KMS-11 (cell line): Measurements from ENCODE around the gene CD46.
"Not testable (repeated sequence)": the region's sequence is repeated elsewhere in the genome, so short reads cannot be mapped to it uniquely, and the experiment has no call there.

Experiments used
- H2AFZ ChIP-seq: fragments of 200-600 bp; sonication (generic); 2 replicates; pipeline ENCODE4 v1.6.1; 2016; ENCODE audit warnings: antibody characterized with exemption, mixed run types, low read depth
- H3K27ac ChIP-seq: fragments of 200-600 bp; sonication (generic); 2 replicates; pipeline ENCODE4 v1.6.1; 2016; ENCODE audit warnings: mild to moderate bottlenecking, mixed run types
- H3K27me3 ChIP-seq: fragments of 200-600 bp; sonication (generic); 2 replicates; pipeline ENCODE4 v1.6.1; 2017; ENCODE audit warnings: mild to moderate bottlenecking, low read depth, mixed run types, moderate library complexity; ENCODE audit not compliant: insufficient read depth
- H3K36me3 ChIP-seq: fragments of 200-600 bp; sonication (generic); 2 replicates; pipeline ENCODE4 v1.6.1; 2017; ENCODE audit warnings: mild to moderate bottlenecking, mixed run types; ENCODE audit not compliant: insufficient read depth
- H3K4me1 ChIP-seq: fragments of 200-600 bp; sonication (generic); 2 replicates; pipeline ENCODE4 v1.6.1; 2016; ENCODE audit warnings: mild to moderate bottlenecking, low read depth, mixed run types; ENCODE audit not compliant: poor library complexity, severe bottlenecking
- H3K4me2 ChIP-seq: fragments of 200-600 bp; sonication (generic); 2 replicates; pipeline ENCODE4 v1.7.0; 2016; ENCODE audit warnings: mild to moderate bottlenecking, mixed run types
- H3K4me3 ChIP-seq: fragments of 200-600 bp; sonication (generic); IDR thresholded peaks from 2 replicates; pipeline ENCODE4 v1.6.1; 2017; ENCODE audit warnings: low read depth, low read length, mixed read lengths; ENCODE audit not compliant: insufficient read depth
- H3K79me2 ChIP-seq: fragments of 200-600 bp; sonication (generic); 2 replicates; pipeline ENCODE4 v1.6.1; 2016; ENCODE audit warnings: low read depth, mixed run types; ENCODE audit not compliant: insufficient read depth
- H3K9ac ChIP-seq: fragments of 200-600 bp; sonication (generic); 2 replicates; pipeline ENCODE4 v1.6.1; 2016; ENCODE audit warnings: mild to moderate bottlenecking, mixed run types
- H4K20me1 ChIP-seq: fragments of 200-600 bp; sonication (generic); 2 replicates; pipeline ENCODE4 v1.6.1; 2016; ENCODE audit warnings: mild to moderate bottlenecking, mixed run types; ENCODE audit not compliant: insufficient read depth
- TF ChIP-seq, protein P1 (sequence below): fragments of 200-600 bp; sonication (generic); conservative IDR thresholded peaks from 2 replicates; pipeline ENCODE4 v1.6.1; 2017; ENCODE audit warnings: low read depth, mild to moderate bottlenecking, antibody characterized with exemption, low read length, moderate library complexity, mixed read lengths

CD46 gene

DNA sequence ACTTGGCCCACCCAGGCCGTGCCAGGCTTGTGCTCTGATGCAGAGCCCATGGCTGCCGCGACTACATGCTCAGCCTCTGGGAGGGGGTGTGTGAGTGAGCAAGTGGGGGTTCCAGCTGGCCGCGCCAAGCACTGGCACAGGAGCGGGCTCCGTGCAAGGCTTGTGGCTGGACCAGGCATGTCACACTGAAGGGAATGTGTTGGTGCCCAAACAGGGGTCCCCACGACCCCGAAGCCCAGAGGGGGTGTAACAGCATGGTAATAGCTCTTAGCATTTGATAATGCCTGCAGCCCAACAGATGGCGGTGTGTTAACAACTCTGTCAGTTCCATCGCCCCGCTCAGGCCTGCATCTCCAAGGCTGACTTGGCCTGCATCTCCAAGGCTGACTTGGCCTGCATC is 38.3 kb upstream of the CD46 start:
- TF ChIP-seq, protein P1, sequence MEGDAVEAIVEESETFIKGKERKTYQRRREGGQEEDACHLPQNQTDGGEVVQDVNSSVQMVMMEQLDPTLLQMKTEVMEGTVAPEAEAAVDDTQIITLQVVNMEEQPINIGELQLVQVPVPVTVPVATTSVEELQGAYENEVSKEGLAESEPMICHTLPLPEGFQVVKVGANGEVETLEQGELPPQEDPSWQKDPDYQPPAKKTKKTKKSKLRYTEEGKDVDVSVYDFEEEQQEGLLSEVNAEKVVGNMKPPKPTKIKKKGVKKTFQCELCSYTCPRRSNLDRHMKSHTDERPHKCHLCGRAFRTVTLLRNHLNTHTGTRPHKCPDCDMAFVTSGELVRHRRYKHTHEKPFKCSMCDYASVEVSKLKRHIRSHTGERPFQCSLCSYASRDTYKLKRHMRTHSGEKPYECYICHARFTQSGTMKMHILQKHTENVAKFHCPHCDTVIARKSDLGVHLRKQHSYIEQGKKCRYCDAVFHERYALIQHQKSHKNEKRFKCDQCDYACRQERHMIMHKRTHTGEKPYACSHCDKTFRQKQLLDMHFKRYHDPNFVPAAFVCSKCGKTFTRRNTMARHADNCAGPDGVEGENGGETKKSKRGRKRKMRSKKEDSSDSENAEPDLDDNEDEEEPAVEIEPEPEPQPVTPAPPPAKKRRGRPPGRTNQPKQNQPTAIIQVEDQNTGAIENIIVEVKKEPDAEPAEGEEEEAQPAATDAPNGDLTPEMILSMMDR: no peak
- no peak overlapping the region for H2AFZ ChIP-seq
- no peaks in the 10 kb centered on the region for H3K79me2 ChIP-seq
- no peak overlapping the region for H3K27ac ChIP-seq
- H3K4me2 ChIP-seq: no peak overlapping the region
- no peaks in the 10 kb centered on the region for H3K27me3 ChIP-seq
- no peaks in the 10 kb centered on the region for H3K36me3 ChIP-seq
- no peak overlapping the region for H3K4me3 ChIP-seq
- no peak overlapping the region for H3K9ac ChIP-seq
- H4K20me1 ChIP-seq: no peaks in the 10 kb centered on the region
- no peaks in the 10 kb centered on the region for H3K4me1 ChIP-seq

DNA sequence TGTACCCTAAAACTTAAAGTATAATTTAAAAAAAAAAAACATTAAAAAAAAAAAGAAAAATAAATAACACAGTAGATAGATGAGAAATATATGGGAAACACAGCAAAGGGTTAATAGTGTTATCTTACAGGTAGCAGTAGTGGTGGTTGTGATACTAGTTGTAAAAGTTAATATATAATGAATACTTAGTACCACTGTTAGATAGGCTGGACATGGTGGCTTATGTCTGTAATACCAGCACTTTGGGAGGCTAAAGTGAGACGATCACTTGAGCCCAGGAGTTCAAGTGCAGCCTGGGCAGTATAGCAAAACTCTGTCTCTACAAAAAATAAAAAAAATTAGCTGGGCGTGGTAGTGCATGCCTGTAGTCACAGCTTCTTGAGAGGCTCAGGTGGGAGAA is 32.6 kb upstream of the CD46 start:
- no peaks in the 10 kb centered on the region for H3K4me1 ChIP-seq
- H4K20me1 ChIP-seq: no peaks in the 10 kb centered on the region
- no peaks in the 10 kb centered on the region for H3K79me2 ChIP-seq
- no peaks in the 10 kb centered on the region for H3K36me3 ChIP-seq
- no peak overlapping the region for H2AFZ ChIP-seq
- no peak overlapping the region for H3K4me3 ChIP-seq
- no peak overlapping the region for H3K4me2 ChIP-seq
- no peaks in the 10 kb centered on the region for H3K27me3 ChIP-seq
- no peak overlapping the region for H3K9ac ChIP-seq
- TF ChIP-seq, protein P1: no peak
- H3K27ac ChIP-seq: no peak overlapping the region

DNA sequence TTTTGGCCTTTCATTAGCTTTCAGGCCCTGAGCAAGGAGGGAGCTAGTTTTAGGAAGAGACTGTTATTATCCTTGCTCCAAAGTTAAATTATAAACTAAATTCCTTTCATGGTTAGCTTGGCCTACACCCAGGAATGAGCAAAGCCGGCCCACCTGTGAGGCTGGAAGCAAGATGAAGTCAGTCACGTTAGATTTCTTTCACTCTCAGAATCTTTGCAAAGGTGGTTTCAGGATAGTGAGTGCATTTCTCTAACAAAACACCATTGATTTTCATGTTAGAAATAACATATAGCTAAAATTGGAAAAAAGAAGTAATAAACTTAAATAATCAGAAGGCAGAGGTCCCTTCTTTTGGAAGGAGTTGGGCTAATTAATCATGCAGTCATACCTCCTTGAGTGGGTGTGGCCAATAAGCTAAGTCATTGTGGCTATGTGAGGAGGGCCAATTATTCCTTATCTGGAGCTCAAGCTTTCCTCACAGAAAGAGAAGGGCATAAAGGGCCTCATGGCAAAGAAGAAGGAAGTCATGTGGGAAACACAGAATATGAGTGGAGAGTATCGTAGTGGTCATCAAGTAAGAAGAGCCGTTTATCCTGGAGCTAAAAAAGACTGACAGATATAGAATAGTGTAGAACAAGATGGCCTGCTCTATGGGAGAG is 23.5 kb upstream of the CD46 start:
- H3K4me1 ChIP-seq, H3K4me2 ChIP-seq, H3K9ac ChIP-seq, H4K20me1 ChIP-seq, H3K27ac ChIP-seq, H3K79me2 ChIP-seq, H3K36me3 ChIP-seq, H2AFZ ChIP-seq, H3K4me3 ChIP-seq, H3K27me3 ChIP-seq: not testable (repeated sequence)

- H3K79me2 ChIP-seq, H3K4me3 ChIP-seq, H3K9ac ChIP-seq, H3K4me2 ChIP-seq, H3K4me1 ChIP-seq, H4K20me1 ChIP-seq, H2AFZ ChIP-seq, H3K36me3 ChIP-seq, H3K27ac ChIP-seq, H3K27me3 ChIP-seq: not testable (repeated sequence)
Observed at GRCh38 chr1:207737503-207738157, 14.2 kb upstream of the CD46 start.

GRCh38 chr1:207738158-207738659 is 13.6 kb upstream of the CD46 start:
- not testable (repeated sequence) for H3K27ac ChIP-seq, H3K4me2 ChIP-seq, H3K4me3 ChIP-seq, H2AFZ ChIP-seq, H3K9ac ChIP-seq, H3K27me3 ChIP-seq, H4K20me1 ChIP-seq, H3K36me3 ChIP-seq, H3K79me2 ChIP-seq, H3K4me1 ChIP-seq

- Histone ChIP-seq H3K4me1 (no peaks in the 10 kb centered on the region), H2AFZ (no peak overlapping the region), H3K4me2 (no peak overlapping the region), H4K20me1 (no peaks in the 10 kb centered on the region), H3K27me3 (no peaks in the 10 kb centered on the region), H3K36me3 (no peaks in the 10 kb centered on the region), H3K27ac (no peak overlapping the region), H3K79me2 (no peaks in the 10 kb centered on the region), H3K4me3 (no peak overlapping the region), H3K9ac (no peak overlapping the region)
- TF ChIP-seq, protein P1: no peak
Observed at GRCh38 chr1:207740207-207740606, 11.6 kb upstream of the CD46 start.
